GM21367 (cell line): Measurements from ENCODE around the gene CPZ.

ENCODE experiments used
- ATAC-seq: cut with Tn5 transposase; IDR thresholded peaks from one replicate; pipeline ENCODE4 v1.9.1; 2021; ENCODE audit not compliant: unreplicated experiment

The CPZ gene

GRCh38 chr4:8592366-8593263, at the start of gene CPZ:
TSS of gene CPZ (plus strand) at chr4:8592765. CDS start at chr4:8592834, 69 bp downstream.
- ATAC-seq = no peak

GRCh38 chr4:8542776-8543525, 49.6 kb upstream of the CPZ start:
- ATAC-seq = no peak

- no peak for ATAC-seq
These were observed 48.9 kb upstream of the CPZ start for GRCh38 chr4:8543623-8544022.

GRCh38 chr4:8544282-8544681, 48.3 kb upstream of the CPZ start:
- no peak for ATAC-seq

- ATAC-seq = no peak
These were observed 47.7 kb upstream of the CPZ start for GRCh38 chr4:8544741-8545438.

GRCh38 chr4:8545439-8545765, 47.2 kb upstream of the CPZ start:
- no peak for ATAC-seq

- ATAC-seq = no peak
These were observed 45.8 kb upstream of the CPZ start for GRCh38 chr4:8546766-8547107.

- ATAC-seq = no peak
These were observed 45.3 kb upstream of the CPZ start for GRCh38 chr4:8547108-8547911.

- ATAC-seq = no peak
These were observed 44.4 kb upstream of the CPZ start for GRCh38 chr4:8547912-8548730.

GRCh38 chr4:8548731-8549351, 43.7 kb upstream of the CPZ start:
- no peak for ATAC-seq

- ATAC-seq = no peak
These were observed 43.1 kb upstream of the CPZ start for GRCh38 chr4:8549352-8549931.

- no peak for ATAC-seq
These were observed 41.9 kb upstream of the CPZ start for GRCh38 chr4:8550691-8551090.

GRCh38 chr4:8552024-8552423, 40.5 kb upstream of the CPZ start:
- ATAC-seq = no peak

- ATAC-seq = no peak
These were observed 39.9 kb upstream of the CPZ start for GRCh38 chr4:8552581-8553205.

- no peak for ATAC-seq
These were observed 39.3 kb upstream of the CPZ start for GRCh38 chr4:8553216-8553615.

- ATAC-seq = no peak
These were observed 38.6 kb upstream of the CPZ start for GRCh38 chr4:8553991-8554405.

GRCh38 chr4:8554555-8555100, 37.9 kb upstream of the CPZ start:
- ATAC-seq = no peak

- ATAC-seq = no peak
These were observed 36.8 kb upstream of the CPZ start for GRCh38 chr4:8555716-8556115.
